Ishikawa (cell line): ENCODE measurements around the gene HMGB1.

ENCODE experiments used
- CEBPB ChIP-seq: IDR thresholded peaks from 2 replicates; pipeline ENCODE4 v1.6.1; 2012
- CREB1 ChIP-seq: IDR thresholded peaks from 2 replicates; pipeline ENCODE4 v1.6.1; 2012; ENCODE audit warnings: low read depth
- EGR1 ChIP-seq: IDR thresholded peaks from 2 replicates; pipeline ENCODE4 v1.6.1; 2012
- EP300 ChIP-seq: IDR thresholded peaks from 2 replicates; pipeline ENCODE4 v1.6.1; 2012; ENCODE audit warnings: borderline replicate concordance
- FOXM1 ChIP-seq: IDR thresholded peaks from 2 replicates; pipeline ENCODE4 v1.6.1; 2012; ENCODE audit warnings: low read depth, borderline replicate concordance
- MAX ChIP-seq: IDR thresholded peaks from 2 replicates; pipeline ENCODE4 v1.6.1; 2012
- NFIC ChIP-seq: IDR thresholded peaks from 2 replicates; pipeline ENCODE4 v1.6.1; 2012
- RAD21 ChIP-seq: IDR thresholded peaks from 2 replicates; pipeline ENCODE4 v1.6.1; 2012; ENCODE audit warnings: low read depth
- REST ChIP-seq: IDR thresholded peaks from 2 replicates; pipeline ENCODE4 v1.6.1; 2012; ENCODE audit warnings: low read depth, mild to moderate bottlenecking
- TAF1 ChIP-seq: IDR thresholded peaks from 2 replicates; pipeline ENCODE4 v1.6.1; 2012; ENCODE audit warnings: low read depth, mild to moderate bottlenecking
- TCF12 ChIP-seq: IDR thresholded peaks from 2 replicates; pipeline ENCODE4 v1.6.1; 2012; ENCODE audit warnings: low read depth
- TEAD4 ChIP-seq: IDR thresholded peaks from 2 replicates; pipeline ENCODE4 v1.6.1; 2012
- USF1 ChIP-seq: IDR thresholded peaks from 2 replicates; pipeline ENCODE4 v1.6.1; 2012
- YY1 ChIP-seq: IDR thresholded peaks from 2 replicates; pipeline ENCODE4 v1.6.1; 2012; ENCODE audit warnings: low read depth
- ZBTB7A ChIP-seq: IDR thresholded peaks from 2 replicates; pipeline ENCODE4 v1.6.1; 2012; ENCODE audit warnings: low read depth

Gene HMGB1

GRCh38 chr13:30437177-30437576, 28.6 kb downstream of the HMGB1 start:
- no peak for TF ChIP-seq EP300
- TF ChIP-seq CREB1 = no peak
- no peak for TF ChIP-seq EGR1
- TF ChIP-seq MAX = no peak
- TF ChIP-seq REST = no peak

GRCh38 chr13:30435911-30436451, 29.8 kb downstream of the HMGB1 start:
- TF ChIP-seq TCF12 (no peak), CREB1 (no peak), NFIC (no peak), USF1 (no peak), ZBTB7A (no peak)

GRCh38 chr13:30431269-30431940, 34.3 kb downstream of the HMGB1 start:
- TF ChIP-seq TEAD4 (no peak), FOXM1 (no peak), USF1 (no peak), MAX (no peak), RAD21 (no peak), EGR1 (no peak), REST (no peak), YY1 (no peak), TAF1 (no peak), CEBPB (no peak), TCF12 (no peak), CREB1 (no peak), ZBTB7A (no peak), EP300 (no peak), NFIC (no peak)

- TF ChIP-seq CEBPB (no peak), EP300 (no peak), REST (no peak), TCF12 (no peak), ZBTB7A (no peak)
Measured at GRCh38 chr13:30429721-30430694, 35.7 kb downstream of the HMGB1 start.
